ENCODE measurements around the gene CLCA1. TPM values are rescaled to one million over a fixed set of nuclear protein-coding genes. Genes with fewer than 3 reads are reported as not detected.

Gene CLCA1
- total and polyA plus RNA-seq, 9 donors, result 0.07 to 1.5 (median 0.43) TPM; not detected in 6

GRCh38 chr1:86423873-86424272, 44.9 kb upstream of the CLCA1 start, which contains the start of gene CLCA2:
Gene CLCA2 (plus strand): TSS chr1:86424171. CDS start chr1:86424248, 77 bp downstream.
- Histone ChIP-seq H3K4me1 (ENCODE audit: insufficient read depth) (no peaks in the 10 kb centered on the region), H3K36me3 (no peaks in the 10 kb centered on the region), H3K27ac (no peak within 1 kb of the TSS), H3K27me3 (no peaks in the 10 kb centered on the region), H3K4me3 (no peak within 1 kb of the TSS), H3K9me3 (no peaks in the 10 kb centered on the region)
- TF ChIP-seq POLR2A (IDR thresholded peaks at IDR 0.05) (no peak), CTCF (IDR thresholded peaks at IDR 0.05) (no peak), EP300 (IDR thresholded peaks at IDR 0.05) (no peak)
- DNase-seq, result no peak
- intact Hi-C loops (cut with DNase I), result no loop called here

GRCh38 chr1:86429122-86429725, 39.5 kb upstream of the CLCA1 start:
- TF ChIP-seq POLR2A (IDR thresholded peaks at IDR 0.05), result no peak
- TF ChIP-seq EP300 (IDR thresholded peaks at IDR 0.05), result no peak
- TF ChIP-seq CTCF (IDR thresholded peaks at IDR 0.05), result no peak
- H3K27me3 ChIP-seq, result no peaks in the 10 kb centered on the region
- peaks cover 1% of the 10 kb centered on the region for H3K4me1 ChIP-seq (ENCODE audit: insufficient read depth)
- whole genome bisulfite sequencing, 3 donors, result 73 to 77% (median 77%) methylated on average over 7 of the region's 7 CpGs
- DNase-seq, result no peak
- intact Hi-C loops (cut with DNase I), result no loop called here
- no peak overlapping the region for H3K4me3 ChIP-seq
- no peaks in the 10 kb centered on the region for H3K36me3 ChIP-seq
- no peaks in the 10 kb centered on the region for H3K9me3 ChIP-seq
- H3K27ac ChIP-seq, result peak overlapping the region in 1 of 2 donors; percentile 65

- no peaks in the 10 kb centered on the region for H3K9me3 ChIP-seq
- WGBS, 3 donors, result 1 to 2% (median 1%) methylated on average over 3 of the region's 3 CpGs
- no peaks in the 10 kb centered on the region for H3K36me3 ChIP-seq
- H3K4me3 ChIP-seq, result no peak overlapping the region
- no peaks in the 10 kb centered on the region for H3K27me3 ChIP-seq
- TF ChIP-seq POLR2A (IDR thresholded peaks at IDR 0.05) (no peak), EP300 (IDR thresholded peaks at IDR 0.05) (peak; percentile 62)
- H3K4me1 ChIP-seq (ENCODE audit: insufficient read depth), result peaks cover 1% of the 10 kb centered on the region
- peak overlapping the region in 1 of 2 donors; percentile 65 for H3K27ac ChIP-seq
- intact Hi-C loops (cut with DNase I), result no loop called here
- peak in 4 of 5 donors; percentile 30 to 68 (median 42) for DNase-seq
Measured at GRCh38 chr1:86429835-86430234, 38.9 kb upstream of the CLCA1 start.

GRCh38 chr1:86430376-86430775, 38.4 kb upstream of the CLCA1 start:
- H3K9me3 ChIP-seq, result no peaks in the 10 kb centered on the region
- TF ChIP-seq POLR2A (IDR thresholded peaks at IDR 0.05) (no peak), CTCF (IDR thresholded peaks at IDR 0.05) (no peak), EP300 (IDR thresholded peaks at IDR 0.05) (no peak)
- no peaks in the 10 kb centered on the region for H3K36me3 ChIP-seq
- peaks cover 1% of the 10 kb centered on the region for H3K4me1 ChIP-seq (ENCODE audit: insufficient read depth)
- intact Hi-C loops (cut with DNase I), result no loop called here
- DNase-seq, result no peak
- no peaks in the 10 kb centered on the region for H3K27me3 ChIP-seq
- H3K4me3 ChIP-seq, result no peak overlapping the region
- H3K27ac ChIP-seq, result peak overlapping the region in 1 of 2 donors; percentile 65

GRCh38 chr1:86434059-86434458, 34.7 kb upstream of the CLCA1 start:
- intact Hi-C loops (cut with DNase I), result no loop called here
- Histone ChIP-seq H3K4me3 (no peak overlapping the region), H3K36me3 (no peaks in the 10 kb centered on the region), H3K27ac (no peak overlapping the region), H3K9me3 (no peaks in the 10 kb centered on the region), H3K27me3 (no peaks in the 10 kb centered on the region), H3K4me1 (ENCODE audit: insufficient read depth) (no peaks in the 10 kb centered on the region)
- TF ChIP-seq POLR2A (IDR thresholded peaks at IDR 0.05) (no peak), CTCF (IDR thresholded peaks at IDR 0.05) (no peak), EP300 (IDR thresholded peaks at IDR 0.05) (no peak)
- no peak for DNase-seq

Data from ovary (tissue), 9 donors.